ENCODE data around the gene REEP1.

- no peak for TF ChIP-seq POLR2AphosphoS5 (IDR thresholded peaks at IDR 0.05)
- no peak for TF ChIP-seq CTCF (IDR thresholded peaks at IDR 0.05)
These were observed 85.6 kb downstream of the REEP1 start for GRCh38 chr2:86251840-86252266.
